IMR-90 (cell line): ENCODE measurements around the gene HELZ.

Experiments used
- CEBPB ChIP-seq: IDR thresholded peaks from 2 replicates; pipeline ENCODE4 v1.6.1; 2012; ENCODE audit warnings: low read depth, low read length, improper control_type of control experiment
- MAFK ChIP-seq: IDR thresholded peaks from 2 replicates; pipeline ENCODE4 v1.6.1; 2012; ENCODE audit warnings: low read depth, low read length, improper control_type of control experiment
- MAZ ChIP-seq: IDR thresholded peaks from 2 replicates; pipeline ENCODE4 v1.6.1; 2012; ENCODE audit warnings: low read depth, mild to moderate bottlenecking, low read length, improper control_type of control experiment, moderate library complexity, borderline replicate concordance
- NFE2L2 ChIP-seq: fragments of 150-350 bp; IDR thresholded peaks from 2 replicates; pipeline ENCODE4 v1.6.1; 2016; ENCODE audit warnings: low read depth, mild to moderate bottlenecking, low read length
- POLR2A ChIP-seq: IDR thresholded peaks from 2 replicates; pipeline ENCODE4 v1.6.1; 2012; ENCODE audit warnings: mild to moderate bottlenecking, low read depth, low read length
- RAD21 ChIP-seq: IDR thresholded peaks from 2 replicates; pipeline ENCODE4 v1.6.1; 2012; ENCODE audit warnings: low read length, improper control_type of control experiment
- RCOR1 ChIP-seq: IDR thresholded peaks from 2 replicates; pipeline ENCODE4 v1.6.1; 2012; ENCODE audit warnings: mild to moderate bottlenecking, low read length, improper control_type of control experiment; ENCODE audit not compliant: insufficient replicate concordance
- RFX5 ChIP-seq: IDR thresholded peaks from 2 replicates; pipeline ENCODE4 v1.8.0; 2012; ENCODE audit warnings: low read depth, mild to moderate bottlenecking, low read length, moderate library complexity
- SMC3 ChIP-seq: fragments of 150-350 bp; IDR thresholded peaks from 2 replicates; pipeline ENCODE4 v1.6.1; 2016; ENCODE audit warnings: low read depth, mild to moderate bottlenecking, antibody characterized with exemption, low read length, moderate library complexity
- TF ChIP-seq, protein P1 (sequence below): conservative IDR thresholded peaks from 2 replicates; pipeline ENCODE4 v1.5.1; 2012; ENCODE audit warnings: mild to moderate bottlenecking, low read depth, low read length, improper control_type of control experiment
- TF ChIP-seq, protein P2 (sequence below): fragments of 150-350 bp; IDR thresholded peaks from 2 replicates; pipeline ENCODE4 v1.6.1; 2016; ENCODE audit warnings: low read depth, mild to moderate bottlenecking, low read length, moderate library complexity, borderline replicate concordance
- TF ChIP-seq, protein P3 (sequence below): fragments of 150-350 bp; IDR thresholded peaks from 2 replicates; pipeline ENCODE4 v1.6.1; 2017; ENCODE audit warnings: mild to moderate bottlenecking, antibody characterized with exemption, low read length, low read depth

DNA sequence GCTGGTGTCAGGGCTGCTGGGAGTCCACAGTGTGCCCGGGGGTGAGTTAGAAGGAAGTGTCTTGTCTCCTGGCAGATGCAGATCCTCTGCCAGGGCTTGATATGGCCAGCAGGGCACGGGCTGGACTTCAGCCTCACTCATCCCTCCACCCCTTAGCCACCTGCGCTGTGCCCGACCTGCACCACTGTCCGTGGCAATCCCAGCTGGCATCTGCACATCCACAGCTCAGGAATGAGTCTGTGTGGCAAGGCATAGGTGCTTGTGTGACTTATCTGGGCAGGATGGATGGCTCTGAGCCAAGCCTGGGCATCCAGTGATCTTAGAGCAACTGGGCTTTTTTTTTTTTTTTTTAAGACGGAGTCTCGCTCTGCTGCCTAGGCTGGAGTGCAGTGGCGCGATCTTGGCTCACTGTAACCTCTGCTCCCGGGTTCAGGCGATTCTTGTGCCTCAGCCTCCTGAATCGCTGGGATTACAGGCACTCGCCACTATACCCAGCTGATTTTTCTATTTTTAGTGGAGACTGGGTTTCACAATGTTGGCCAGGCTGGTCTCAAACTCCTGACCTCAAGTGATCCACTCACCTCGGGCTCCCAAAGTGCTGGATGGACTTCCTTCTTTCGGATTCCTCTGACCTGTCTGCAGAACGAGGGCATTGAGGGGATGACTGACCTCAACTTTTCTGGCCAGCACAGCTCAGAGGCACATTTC is 223.1 kb downstream of the HELZ start:
- TF ChIP-seq, protein P1, sequence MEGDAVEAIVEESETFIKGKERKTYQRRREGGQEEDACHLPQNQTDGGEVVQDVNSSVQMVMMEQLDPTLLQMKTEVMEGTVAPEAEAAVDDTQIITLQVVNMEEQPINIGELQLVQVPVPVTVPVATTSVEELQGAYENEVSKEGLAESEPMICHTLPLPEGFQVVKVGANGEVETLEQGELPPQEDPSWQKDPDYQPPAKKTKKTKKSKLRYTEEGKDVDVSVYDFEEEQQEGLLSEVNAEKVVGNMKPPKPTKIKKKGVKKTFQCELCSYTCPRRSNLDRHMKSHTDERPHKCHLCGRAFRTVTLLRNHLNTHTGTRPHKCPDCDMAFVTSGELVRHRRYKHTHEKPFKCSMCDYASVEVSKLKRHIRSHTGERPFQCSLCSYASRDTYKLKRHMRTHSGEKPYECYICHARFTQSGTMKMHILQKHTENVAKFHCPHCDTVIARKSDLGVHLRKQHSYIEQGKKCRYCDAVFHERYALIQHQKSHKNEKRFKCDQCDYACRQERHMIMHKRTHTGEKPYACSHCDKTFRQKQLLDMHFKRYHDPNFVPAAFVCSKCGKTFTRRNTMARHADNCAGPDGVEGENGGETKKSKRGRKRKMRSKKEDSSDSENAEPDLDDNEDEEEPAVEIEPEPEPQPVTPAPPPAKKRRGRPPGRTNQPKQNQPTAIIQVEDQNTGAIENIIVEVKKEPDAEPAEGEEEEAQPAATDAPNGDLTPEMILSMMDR = no peak
- TF ChIP-seq, protein P2, sequence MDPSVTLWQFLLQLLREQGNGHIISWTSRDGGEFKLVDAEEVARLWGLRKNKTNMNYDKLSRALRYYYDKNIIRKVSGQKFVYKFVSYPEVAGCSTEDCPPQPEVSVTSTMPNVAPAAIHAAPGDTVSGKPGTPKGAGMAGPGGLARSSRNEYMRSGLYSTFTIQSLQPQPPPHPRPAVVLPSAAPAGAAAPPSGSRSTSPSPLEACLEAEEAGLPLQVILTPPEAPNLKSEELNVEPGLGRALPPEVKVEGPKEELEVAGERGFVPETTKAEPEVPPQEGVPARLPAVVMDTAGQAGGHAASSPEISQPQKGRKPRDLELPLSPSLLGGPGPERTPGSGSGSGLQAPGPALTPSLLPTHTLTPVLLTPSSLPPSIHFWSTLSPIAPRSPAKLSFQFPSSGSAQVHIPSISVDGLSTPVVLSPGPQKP = no peak
- TF ChIP-seq, protein P3, sequence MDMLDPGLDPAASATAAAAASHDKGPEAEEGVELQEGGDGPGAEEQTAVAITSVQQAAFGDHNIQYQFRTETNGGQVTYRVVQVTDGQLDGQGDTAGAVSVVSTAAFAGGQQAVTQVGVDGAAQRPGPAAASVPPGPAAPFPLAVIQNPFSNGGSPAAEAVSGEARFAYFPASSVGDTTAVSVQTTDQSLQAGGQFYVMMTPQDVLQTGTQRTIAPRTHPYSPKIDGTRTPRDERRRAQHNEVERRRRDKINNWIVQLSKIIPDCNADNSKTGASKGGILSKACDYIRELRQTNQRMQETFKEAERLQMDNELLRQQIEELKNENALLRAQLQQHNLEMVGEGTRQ = no peak
- TF ChIP-seq POLR2A = no peak
- TF ChIP-seq NFE2L2 = no peak
- TF ChIP-seq RCOR1 = no peak
- no peak for TF ChIP-seq RAD21
- no peak for TF ChIP-seq CEBPB
- no peak for TF ChIP-seq SMC3
- no peak for TF ChIP-seq MAZ
- no peak for TF ChIP-seq RFX5
- no peak for TF ChIP-seq MAFK
